ENCODE results near the gene BANF2.
A peak's percentile ranks its signal among the peaks of the same experiment; 100 is the strongest.

The BANF2 gene

DNA sequence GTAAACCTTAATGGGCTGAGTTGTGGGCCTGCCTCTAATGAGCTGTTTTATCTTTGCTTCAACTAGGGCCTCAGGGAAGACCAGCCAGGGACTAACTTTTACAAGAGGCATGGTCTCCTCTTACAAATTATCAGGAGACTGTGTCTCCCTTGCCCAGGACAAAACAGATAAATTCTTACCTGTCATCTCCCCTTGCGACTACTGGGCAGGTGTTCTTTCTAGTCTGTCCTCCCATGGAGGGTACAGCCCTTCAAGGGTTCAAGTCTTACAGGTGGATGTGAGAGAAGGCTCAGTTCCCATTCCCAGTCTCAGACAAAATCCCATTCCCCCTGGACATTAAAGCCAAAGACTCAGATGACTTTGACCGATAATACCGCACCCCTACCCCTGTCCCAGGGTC, 31.3 kb upstream of the BANF2 start:
- DNase-seq (ENCODE audit: low spot score), result peak; percentile 4
- ATAC-seq (ENCODE audit: low read depth), result no peak
- H3K9me3 ChIP-seq (ENCODE audit: severe bottlenecking), result no peaks in the 10 kb centered on the region
- peaks cover 51% of the 10 kb centered on the region for H3K36me3 ChIP-seq (ENCODE audit: low read depth)
- no peak overlapping the region for H3K4me3 ChIP-seq (ENCODE audit: severe bottlenecking)
- no peaks in the 10 kb centered on the region for H3K27me3 ChIP-seq (ENCODE audit: insufficient read depth, poor library complexity, severe bottlenecking)
- no peaks in the 10 kb centered on the region for H3K4me1 ChIP-seq (ENCODE audit: insufficient read depth, poor library complexity, severe bottlenecking)
- no peak overlapping the region for H3K27ac ChIP-seq (ENCODE audit: poor library complexity, severe bottlenecking)
- TF ChIP-seq CTCF (IDR thresholded peaks at IDR 0.05; ENCODE audit: poor library complexity, severe bottlenecking), result no peak

GRCh38 chr20:17669306-17669931, 30.3 kb upstream of the BANF2 start:
- H3K9me3 ChIP-seq (ENCODE audit: severe bottlenecking), result no peaks in the 10 kb centered on the region
- no peak overlapping the region for H3K4me3 ChIP-seq (ENCODE audit: severe bottlenecking)
- peaks cover 61% of the 10 kb centered on the region for H3K36me3 ChIP-seq (ENCODE audit: low read depth)
- TF ChIP-seq CTCF (IDR thresholded peaks at IDR 0.05; ENCODE audit: poor library complexity, severe bottlenecking), result no peak
- no peaks in the 10 kb centered on the region for H3K27me3 ChIP-seq (ENCODE audit: insufficient read depth, poor library complexity, severe bottlenecking)
- no peak overlapping the region for H3K27ac ChIP-seq (ENCODE audit: poor library complexity, severe bottlenecking)
- H3K4me1 ChIP-seq (ENCODE audit: insufficient read depth, poor library complexity, severe bottlenecking), result no peaks in the 10 kb centered on the region
- DNase-seq (ENCODE audit: low spot score), result no peak
- no peak for ATAC-seq (ENCODE audit: low read depth)

- TF ChIP-seq CTCF (IDR thresholded peaks at IDR 0.05; ENCODE audit: poor library complexity, severe bottlenecking), result no peak
- DNase-seq (ENCODE audit: low spot score) (no peak), ATAC-seq (ENCODE audit: low read depth) (no peak)
- Histone ChIP-seq H3K36me3 (ENCODE audit: low read depth) (peaks cover 64% of the 10 kb centered on the region), H3K27ac (ENCODE audit: poor library complexity, severe bottlenecking) (no peak overlapping the region), H3K4me1 (ENCODE audit: insufficient read depth, poor library complexity, severe bottlenecking) (no peaks in the 10 kb centered on the region), H3K27me3 (ENCODE audit: insufficient read depth, poor library complexity, severe bottlenecking) (no peaks in the 10 kb centered on the region), H3K9me3 (ENCODE audit: severe bottlenecking) (no peaks in the 10 kb centered on the region), H3K4me3 (ENCODE audit: severe bottlenecking) (no peak overlapping the region)
Observed at GRCh38 chr20:17671011-17671410, 28.8 kb upstream of the BANF2 start.

DNA sequence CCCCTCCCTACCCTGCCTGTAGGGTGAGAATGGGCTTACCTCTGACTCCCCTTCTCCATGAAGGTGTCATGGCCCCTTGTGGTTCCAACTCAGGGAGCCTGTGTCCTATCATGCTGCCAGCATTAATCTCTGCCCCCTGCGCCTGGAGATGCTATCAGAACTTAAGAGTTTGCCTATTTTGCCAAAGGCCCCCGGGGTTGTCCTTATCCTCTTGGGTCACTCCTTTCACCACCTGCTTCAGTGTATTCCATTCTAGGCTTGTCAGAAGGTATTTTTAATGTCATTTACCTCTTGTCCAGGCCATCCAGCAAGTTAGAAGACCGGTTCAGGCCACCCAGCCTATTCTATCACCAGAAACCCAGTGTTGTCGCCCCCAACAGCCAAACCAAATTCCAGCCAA, 28.2 kb upstream of the BANF2 start:
- no peaks in the 10 kb centered on the region for H3K4me1 ChIP-seq (ENCODE audit: insufficient read depth, poor library complexity, severe bottlenecking)
- TF ChIP-seq CTCF (IDR thresholded peaks at IDR 0.05; ENCODE audit: poor library complexity, severe bottlenecking), result no peak
- no peaks in the 10 kb centered on the region for H3K9me3 ChIP-seq (ENCODE audit: severe bottlenecking)
- H3K36me3 ChIP-seq (ENCODE audit: low read depth), result peaks cover 65% of the 10 kb centered on the region
- no peak overlapping the region for H3K27ac ChIP-seq (ENCODE audit: poor library complexity, severe bottlenecking)
- ATAC-seq (ENCODE audit: low read depth), result no peak
- peak; percentile 26 for DNase-seq (ENCODE audit: low spot score)
- H3K27me3 ChIP-seq (ENCODE audit: insufficient read depth, poor library complexity, severe bottlenecking), result no peaks in the 10 kb centered on the region
- H3K4me3 ChIP-seq (ENCODE audit: severe bottlenecking), result no peak overlapping the region

DNA sequence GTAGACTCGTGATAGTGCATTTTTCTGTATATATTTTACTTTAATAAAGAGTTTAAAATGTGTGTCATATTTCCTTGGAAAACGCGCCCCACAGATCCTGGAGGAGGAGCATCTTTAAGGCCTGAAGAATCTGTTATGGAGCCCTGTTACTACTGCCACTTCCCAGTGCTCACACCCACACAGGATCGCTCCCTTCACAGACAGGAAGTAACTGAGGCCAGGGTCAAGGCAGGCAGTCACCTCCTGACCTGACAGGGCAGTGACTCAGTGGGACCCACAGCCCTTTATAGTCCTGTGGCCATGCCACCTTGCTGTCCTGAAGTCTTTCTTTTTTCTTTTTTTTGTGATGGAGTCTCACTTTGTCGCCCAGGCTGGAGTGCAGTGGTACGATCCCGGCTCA, 26.7 kb upstream of the BANF2 start:
- ATAC-seq (ENCODE audit: low read depth), result no peak
- no peak for TF ChIP-seq CTCF (IDR thresholded peaks at IDR 0.05; ENCODE audit: poor library complexity, severe bottlenecking)
- H3K4me1 ChIP-seq (ENCODE audit: insufficient read depth, poor library complexity, severe bottlenecking), result no peaks in the 10 kb centered on the region

More for the DNA sequence above, 26.7 kb upstream of the BANF2 start:
- peak; percentile 23 for DNase-seq (ENCODE audit: low spot score)
- H3K27ac ChIP-seq (ENCODE audit: poor library complexity, severe bottlenecking), result no peak overlapping the region
- H3K4me3 ChIP-seq (ENCODE audit: severe bottlenecking), result no peak overlapping the region
- no peaks in the 10 kb centered on the region for H3K9me3 ChIP-seq (ENCODE audit: severe bottlenecking)
- H3K27me3 ChIP-seq (ENCODE audit: insufficient read depth, poor library complexity, severe bottlenecking), result no peaks in the 10 kb centered on the region
- H3K36me3 ChIP-seq (ENCODE audit: low read depth), result peaks cover 74% of the 10 kb centered on the region

Measured in RWPE2 (cell line).